ENCODE data around the gene SGK1.

DNA sequence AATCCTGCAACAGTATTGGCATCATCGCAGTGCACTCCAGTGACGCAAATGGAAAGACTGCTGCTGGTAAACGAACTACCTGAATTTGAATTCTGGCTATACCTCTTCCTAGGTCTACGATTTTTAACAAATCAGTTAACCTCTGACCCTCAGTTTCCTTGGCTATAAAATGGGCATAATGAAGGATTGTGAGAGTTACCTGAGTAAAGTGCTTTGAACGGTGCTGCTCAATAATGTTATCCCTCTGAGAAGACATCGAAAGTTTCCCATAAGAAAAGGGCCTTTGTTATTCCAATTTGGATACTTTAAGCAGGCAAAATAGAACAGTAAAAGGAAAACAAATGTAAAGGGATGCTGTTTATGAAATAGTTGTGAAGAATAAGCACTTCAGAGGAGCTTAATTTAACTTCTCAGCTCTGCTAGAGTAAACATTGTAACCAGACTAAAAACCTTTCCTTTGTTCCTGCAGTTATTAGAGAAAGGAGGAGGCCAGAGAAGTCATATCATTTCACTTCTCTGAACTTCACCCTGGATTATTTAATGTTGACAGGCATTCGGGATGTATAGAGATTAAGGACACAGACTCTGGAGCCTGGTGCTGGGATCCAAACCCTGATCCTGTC lies 5.8 kb downstream of the SGK1 start:
- TF ChIP-seq, protein P1, sequence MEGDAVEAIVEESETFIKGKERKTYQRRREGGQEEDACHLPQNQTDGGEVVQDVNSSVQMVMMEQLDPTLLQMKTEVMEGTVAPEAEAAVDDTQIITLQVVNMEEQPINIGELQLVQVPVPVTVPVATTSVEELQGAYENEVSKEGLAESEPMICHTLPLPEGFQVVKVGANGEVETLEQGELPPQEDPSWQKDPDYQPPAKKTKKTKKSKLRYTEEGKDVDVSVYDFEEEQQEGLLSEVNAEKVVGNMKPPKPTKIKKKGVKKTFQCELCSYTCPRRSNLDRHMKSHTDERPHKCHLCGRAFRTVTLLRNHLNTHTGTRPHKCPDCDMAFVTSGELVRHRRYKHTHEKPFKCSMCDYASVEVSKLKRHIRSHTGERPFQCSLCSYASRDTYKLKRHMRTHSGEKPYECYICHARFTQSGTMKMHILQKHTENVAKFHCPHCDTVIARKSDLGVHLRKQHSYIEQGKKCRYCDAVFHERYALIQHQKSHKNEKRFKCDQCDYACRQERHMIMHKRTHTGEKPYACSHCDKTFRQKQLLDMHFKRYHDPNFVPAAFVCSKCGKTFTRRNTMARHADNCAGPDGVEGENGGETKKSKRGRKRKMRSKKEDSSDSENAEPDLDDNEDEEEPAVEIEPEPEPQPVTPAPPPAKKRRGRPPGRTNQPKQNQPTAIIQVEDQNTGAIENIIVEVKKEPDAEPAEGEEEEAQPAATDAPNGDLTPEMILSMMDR (IDR thresholded peaks at IDR 0.05; ENCODE audit: low read depth, low read length) = no peak
- TF ChIP-seq POLR2A (IDR thresholded peaks at IDR 0.05; ENCODE audit: extremely low read depth, insufficient read length) (no peak), MYC (IDR thresholded peaks at IDR 0.05; ENCODE audit: low read depth, low read length) (no peak)
- TF ChIP-seq, protein P2, sequence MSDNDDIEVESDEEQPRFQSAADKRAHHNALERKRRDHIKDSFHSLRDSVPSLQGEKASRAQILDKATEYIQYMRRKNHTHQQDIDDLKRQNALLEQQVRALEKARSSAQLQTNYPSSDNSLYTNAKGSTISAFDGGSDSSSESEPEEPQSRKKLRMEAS (IDR thresholded peaks at IDR 0.05; ENCODE audit: low read depth, low read length) = no peak
